NCI-H69 (cell line): Measurements from ENCODE around the gene SH3BGRL2.
A peak's percentile ranks its signal among the peaks of the same experiment; 100 is the strongest.
"Not testable (repeated sequence)": the region's sequence is repeated elsewhere in the genome, so short reads cannot be mapped to it uniquely, and the experiment has no call there.

Experiments used
- DNase-seq: peaks from one replicate; lab custom pipeline; 2025; lab: John Stamatoyannopoulos, UW

SH3BGRL2 gene

GRCh38 chr6:79614326-79615305 is 16.5 kb upstream of the SH3BGRL2 start:
- DNase-seq = no peak

GRCh38 chr6:79617518-79617941 is 13.6 kb upstream of the SH3BGRL2 start:
- peak; percentile 66 for DNase-seq

GRCh38 chr6:79618425-79618824 is 12.7 kb upstream of the SH3BGRL2 start:
- not testable (repeated sequence) for DNase-seq

DNA sequence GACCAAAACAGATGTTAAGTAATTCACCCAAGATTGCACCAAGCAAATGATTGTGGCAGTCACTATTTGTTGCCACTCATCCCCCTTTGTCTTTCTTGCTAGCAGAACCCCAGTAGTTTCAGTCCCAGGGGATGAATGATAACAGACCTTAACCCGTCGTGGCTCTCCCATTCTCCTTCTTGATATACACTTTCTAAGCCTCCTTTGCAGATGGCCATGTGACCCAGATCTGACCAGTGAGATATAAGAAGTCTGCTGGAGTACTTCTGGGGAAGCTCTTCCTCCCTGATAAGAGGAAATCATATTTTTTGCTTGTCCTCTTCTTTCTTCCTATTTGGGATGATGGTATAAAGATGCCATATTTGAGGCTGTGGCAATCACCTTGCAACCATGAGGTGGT is 9.6 kb upstream of the SH3BGRL2 start:
- DNase-seq = no peak

GRCh38 chr6:79622364-79622763 is 8.8 kb upstream of the SH3BGRL2 start:
- DNase-seq = no peak

GRCh38 chr6:79623106-79623505 is 8.0 kb upstream of the SH3BGRL2 start:
- no peak for DNase-seq

- no peak for DNase-seq
Measured at GRCh38 chr6:79625746-79626145, 5.4 kb upstream of the SH3BGRL2 start.

- no peak for DNase-seq
Measured at GRCh38 chr6:79626811-79627210, 4.3 kb upstream of the SH3BGRL2 start.

DNA sequence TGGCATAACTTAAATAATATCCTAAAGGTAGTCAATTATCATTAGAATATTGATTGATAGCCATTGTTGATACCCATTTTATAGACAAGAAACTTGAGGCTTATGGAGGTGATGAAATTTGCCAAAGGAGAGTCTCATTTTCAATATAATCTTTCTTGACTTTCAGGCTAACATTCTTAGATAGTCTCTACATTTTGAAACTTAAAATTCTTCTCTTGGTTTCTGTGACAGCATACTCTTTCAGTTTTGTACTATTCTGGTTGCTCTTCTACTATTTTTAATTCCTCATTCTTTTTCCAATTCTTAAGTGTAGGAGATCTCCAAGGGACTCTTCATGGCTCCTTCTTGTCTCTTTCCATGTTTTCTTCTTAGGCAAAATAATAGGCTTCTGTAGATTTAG is 3.7 kb upstream of the SH3BGRL2 start:
- DNase-seq = no peak

- DNase-seq = no peak
Measured at GRCh38 chr6:79628466-79629288, 2.5 kb upstream of the SH3BGRL2 start.

- peak; percentile 43 for DNase-seq
Measured at GRCh38 chr6:79630380-79630882, 698 bp upstream of the SH3BGRL2 start.

DNA sequence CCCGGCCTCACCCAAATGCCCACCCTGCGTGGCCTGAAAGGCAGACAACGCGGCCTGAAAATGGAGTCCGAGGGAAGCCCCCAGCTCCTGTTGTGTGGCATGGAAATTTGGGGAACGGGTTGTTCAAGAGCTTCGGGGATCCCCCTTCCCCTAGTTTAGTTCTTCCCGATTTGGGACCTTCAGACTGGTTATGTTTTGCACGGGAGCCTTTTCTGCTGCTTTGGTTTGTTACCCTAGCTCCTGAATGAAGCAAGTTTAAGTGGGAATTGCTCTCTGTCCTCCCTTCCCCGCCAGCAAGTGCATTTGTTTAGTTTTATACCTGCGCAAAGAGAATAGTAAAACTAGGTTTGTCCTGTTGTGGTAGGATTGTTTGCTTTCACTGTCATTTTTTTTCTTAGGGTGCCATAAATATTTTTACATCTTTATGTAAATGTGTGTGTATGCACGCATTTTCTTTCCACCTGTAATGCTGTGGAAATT is 604 bp downstream of the SH3BGRL2 start:
- DNase-seq = peak; percentile 86

DNA sequence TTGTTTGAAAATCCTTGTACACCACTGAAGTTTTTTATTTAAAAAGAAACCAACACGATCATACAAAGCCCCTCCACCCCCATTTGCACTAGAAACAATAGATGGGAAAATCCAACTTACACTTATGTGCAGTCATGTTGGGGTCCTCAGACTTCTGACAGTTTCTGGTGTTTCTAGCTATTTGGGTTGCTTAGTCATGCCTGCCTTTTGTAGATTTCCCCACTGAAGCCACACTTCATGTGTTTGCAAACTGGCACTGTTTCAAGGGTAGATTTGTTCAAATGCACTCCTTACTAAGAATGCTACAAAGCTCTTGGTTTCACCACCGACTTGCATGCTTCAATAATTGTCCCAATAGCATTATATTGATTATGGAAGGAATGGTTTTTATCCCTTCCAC is 1.5 kb downstream of the SH3BGRL2 start:
- peak; percentile 55 for DNase-seq

- DNase-seq = peak; percentile 54
Measured at GRCh38 chr6:79634491-79635231, 3.5 kb downstream of the SH3BGRL2 start.

DNA sequence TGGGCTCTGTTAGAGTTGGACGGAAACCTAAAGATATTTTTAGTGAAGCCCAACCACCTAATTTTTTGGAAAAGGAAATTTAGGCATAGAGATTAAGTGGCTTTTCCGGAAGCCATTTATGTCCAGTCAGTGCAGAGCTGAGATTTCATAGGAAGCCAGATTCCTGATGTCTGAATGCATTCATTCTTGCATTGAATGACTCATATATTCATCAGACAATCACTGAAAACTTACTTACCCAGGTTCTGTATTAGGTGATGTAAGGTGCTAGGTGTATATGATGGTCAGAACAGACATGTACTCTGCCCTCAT is 4.1 kb downstream of the SH3BGRL2 start:
- DNase-seq = no peak

GRCh38 chr6:79636673-79637072 is 5.5 kb downstream of the SH3BGRL2 start:
- DNase-seq = no peak

- peak; percentile 88 for DNase-seq
Measured at GRCh38 chr6:79640146-79641111, 9.3 kb downstream of the SH3BGRL2 start.

- peak; percentile 74 for DNase-seq
Measured at GRCh38 chr6:79646006-79646405, 14.9 kb downstream of the SH3BGRL2 start.

- no peak for DNase-seq
Measured at GRCh38 chr6:79646561-79646960, 15.4 kb downstream of the SH3BGRL2 start.

DNA sequence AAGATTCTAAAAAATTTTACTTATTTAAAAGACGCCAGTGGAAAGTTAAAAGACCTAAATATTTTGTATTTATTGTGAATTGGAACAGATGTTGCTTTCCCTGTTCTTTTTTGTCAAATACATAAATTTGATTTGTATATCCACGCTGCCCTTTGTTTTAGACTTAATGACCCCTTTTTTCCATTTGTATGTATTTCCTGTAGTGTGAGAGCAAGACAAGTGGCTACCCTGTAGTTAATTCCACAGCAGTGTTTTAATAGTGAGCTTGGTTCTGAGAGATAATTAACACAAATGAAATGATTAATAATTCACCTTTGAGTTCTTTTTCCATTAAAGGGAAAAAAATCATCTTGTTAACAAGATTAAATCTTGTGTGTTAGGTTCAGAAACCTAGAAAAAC is 16.6 kb downstream of the SH3BGRL2 start:
- peak; percentile 74 for DNase-seq

GRCh38 chr6:79648328-79648727 is 17.2 kb downstream of the SH3BGRL2 start:
- DNase-seq = peak; percentile 30
